Mammary epithelial cell (primary cell): Measurements from ENCODE around the gene TIMM17A.

Experiments used
- CTCF ChIP-seq, 2 donors: IDR thresholded peaks in 1 of 2; conservative IDR thresholded peaks in 1 of 2; 2 replicates each; pipeline ENCODE4 v1.5.1; 2011 to 2012; ENCODE audit warnings: inconsistent platforms in 2 of 2, low read length in 2 of 2, mild to moderate bottlenecking in 2 of 2, control low read depth in 1 of 2, low read depth in 1 of 2; ENCODE audit not compliant: insufficient read depth in 1 of 2; ENCODE audit errors: extremely low read depth in 1 of 2
- EZH2 ChIP-seq: IDR thresholded peaks from 2 replicates; pipeline ENCODE4 v1.6.1; 2012; ENCODE audit warnings: low read length, inconsistent platforms, borderline replicate concordance

- TF ChIP-seq CTCF (conservative IDR thresholded peaks at IDR 0.05 in 1 of 2, IDR thresholded peaks at IDR 0.05 in 1 of 2; ENCODE audit: extremely low read depth in 1 of 2, insufficient read depth in 1 of 2, low read depth in 1 of 2, low read length in 2 of 2) (no peak), EZH2 (no peak)
These were observed 58.8 kb downstream of the TIMM17A start for GRCh38 chr1:202014060-202014459.
